T-helper 1 cell treated with Interleukin-12 subunit alpha and Interleukin-12 subunit beta and Interleukin-4 antibody, amounts not matched to agents 30 ng/mL and 1 ng/mL, for 36 hours (primary cell): ENCODE results near the gene COX19. TPM values are rescaled to one million over a fixed set of nuclear protein-coding genes. Genes with fewer than 3 reads are reported as not detected.

Experiments
- intact Hi-C: fragments of 100-400 bp; cut with micrococcal nuclease; formaldehyde crosslinking; loops from one replicate; pipeline ENCODE4 v1.15.1; 2024
- total RNA-seq: library from RNA; stranded (reverse); gene quantifications from 2 replicates; pipeline ENCODE4 v1.2.3, GENCODE V29; 2022

COX19 gene
- 17.5 and 18.9 TPM in 2 replicates for total RNA-seq

- intact Hi-C loops = loop anchor here (1.0 to 2.0 kb wide), 14 partner anchors 18 to 484 kb away; partner anchors contain the start of genes GET4, MICALL2, SUN1 and ZFAND2A
Observed at GRCh38 chr7:974820-975681, at the start of gene COX19. Gene COX19, minus strand, starts transcription at chr7:975549. Its CDS starts 40 bp downstream, at chr7:975509.

GRCh38 chr7:1024331-1024841 lies 49.0 kb upstream of the COX19 start:
- intact Hi-C loops = no loop called here

- intact Hi-C loops = no loop called here
Observed at GRCh38 chr7:1022801-1023465, 47.6 kb upstream of the COX19 start.

GRCh38 chr7:1022356-1022755 lies 47.0 kb upstream of the COX19 start:
- intact Hi-C loops = no loop called here

GRCh38 chr7:1021931-1022330 lies 46.6 kb upstream of the COX19 start:
- intact Hi-C loops = no loop called here

- intact Hi-C loops = no loop called here
Observed at GRCh38 chr7:1021366-1021765, 46.0 kb upstream of the COX19 start.

GRCh38 chr7:1020849-1021251 lies 45.5 kb upstream of the COX19 start:
- intact Hi-C loops = loop anchor here (1.0 kb wide), 1 partner anchor 44 kb away; no protein-coding TSS in a partner anchor

GRCh38 chr7:1019789-1020610 lies 44.7 kb upstream of the COX19 start:
- intact Hi-C loops = loop anchor here (1.0 kb wide), 1 partner anchor 45 kb away; no protein-coding TSS in a partner anchor

- intact Hi-C loops = no loop called here
Observed at GRCh38 chr7:1019255-1019785, 44.0 kb upstream of the COX19 start.

GRCh38 chr7:1018334-1018695 lies 43.0 kb upstream of the COX19 start:
- intact Hi-C loops = no loop called here

GRCh38 chr7:1017586-1018333 lies 42.4 kb upstream of the COX19 start:
- intact Hi-C loops = no loop called here

- intact Hi-C loops = no loop called here
Observed at GRCh38 chr7:1016577-1017531, 41.5 kb upstream of the COX19 start.

- intact Hi-C loops = no loop called here
Observed at GRCh38 chr7:1015196-1016121, 40.1 kb upstream of the COX19 start.

GRCh38 chr7:1014681-1015080 lies 39.3 kb upstream of the COX19 start:
- intact Hi-C loops = no loop called here

- intact Hi-C loops = no loop called here
Observed at GRCh38 chr7:1013581-1013980, 38.2 kb upstream of the COX19 start.

GRCh38 chr7:1012716-1013095 lies 37.4 kb upstream of the COX19 start:
- intact Hi-C loops = no loop called here

- intact Hi-C loops = no loop called here
Observed at GRCh38 chr7:1012004-1012715, 36.8 kb upstream of the COX19 start.
